Measurements from ENCODE around the gene DAPL1.

Gene DAPL1

DNA sequence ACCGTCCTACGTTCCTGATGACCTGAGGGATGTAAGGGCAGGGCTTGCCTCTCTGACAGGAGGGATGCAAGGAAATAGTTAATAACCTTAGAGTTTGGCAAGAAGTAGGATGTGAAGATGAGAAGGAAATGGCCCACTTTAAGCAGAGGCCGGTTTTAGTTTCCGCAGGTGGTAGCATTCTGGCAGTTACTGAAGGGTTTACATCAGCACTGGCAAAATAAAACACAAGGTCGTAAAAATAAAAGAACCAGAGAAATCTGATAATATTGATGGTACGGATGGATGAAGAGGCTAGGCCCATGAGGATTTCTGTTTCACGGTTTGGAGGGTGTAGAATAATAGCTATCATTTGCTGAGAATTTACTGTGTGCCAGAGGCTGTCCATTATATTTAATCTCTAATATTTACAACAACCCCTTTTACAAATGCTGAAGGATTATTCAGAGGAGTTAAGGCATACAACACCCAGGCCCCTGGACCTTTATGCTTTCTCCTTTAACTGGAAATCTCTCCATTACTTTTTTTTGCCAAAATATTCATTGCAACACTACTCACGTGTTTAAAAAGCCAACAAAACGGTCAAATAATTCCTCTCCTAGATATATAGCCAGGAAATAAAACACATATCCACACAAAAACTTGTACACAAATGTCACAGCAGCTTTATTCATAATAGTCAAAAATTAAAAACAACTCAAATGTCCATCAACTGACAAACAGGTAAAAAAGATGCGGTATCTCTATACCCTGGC lies 28.5 kb downstream of the DAPL1 start:
- H3K4me3 ChIP-seq (ENCODE audit: low read depth, low read length), result no peak overlapping the region
- no peaks in the 10 kb centered on the region for H3K27me3 ChIP-seq (ENCODE audit: control insufficient read depth, insufficient read depth, low read length)
- no peak overlapping the region for H3K27ac ChIP-seq (ENCODE audit: low read depth, low read length)
- no peaks in the 10 kb centered on the region for H3K36me3 ChIP-seq (ENCODE audit: control insufficient read depth, insufficient read depth, low read length)
- H3K4me1 ChIP-seq (ENCODE audit: control insufficient read depth, insufficient read depth, low read length), result peaks cover 4% of the 10 kb centered on the region; the same call in 1 of the 2 replicates
- H3K9me3 ChIP-seq (ENCODE audit: control insufficient read depth, insufficient read depth, low read depth, low read length), result no peaks in the 10 kb centered on the region
- H3K9ac ChIP-seq (ENCODE audit: low read length), result no peak overlapping the region

- Histone ChIP-seq H3K27me3 (ENCODE audit: control insufficient read depth, insufficient read depth, low read length) (no peaks in the 10 kb centered on the region), H3K9ac (ENCODE audit: low read length) (no peak overlapping the region), H3K9me3 (ENCODE audit: control insufficient read depth, insufficient read depth, low read depth, low read length) (no peaks in the 10 kb centered on the region), H3K4me1 (ENCODE audit: control insufficient read depth, insufficient read depth, low read length) (peaks cover 7% of the 10 kb centered on the region; the same call in 1 of the 2 replicates), H3K36me3 (ENCODE audit: control insufficient read depth, insufficient read depth, low read length) (no peaks in the 10 kb centered on the region), H3K27ac (ENCODE audit: low read depth, low read length) (no peak overlapping the region), H3K4me3 (ENCODE audit: low read depth, low read length) (no peak overlapping the region)
Measured at GRCh38 chr2:158825021-158825420, 29.9 kb downstream of the DAPL1 start.

DNA sequence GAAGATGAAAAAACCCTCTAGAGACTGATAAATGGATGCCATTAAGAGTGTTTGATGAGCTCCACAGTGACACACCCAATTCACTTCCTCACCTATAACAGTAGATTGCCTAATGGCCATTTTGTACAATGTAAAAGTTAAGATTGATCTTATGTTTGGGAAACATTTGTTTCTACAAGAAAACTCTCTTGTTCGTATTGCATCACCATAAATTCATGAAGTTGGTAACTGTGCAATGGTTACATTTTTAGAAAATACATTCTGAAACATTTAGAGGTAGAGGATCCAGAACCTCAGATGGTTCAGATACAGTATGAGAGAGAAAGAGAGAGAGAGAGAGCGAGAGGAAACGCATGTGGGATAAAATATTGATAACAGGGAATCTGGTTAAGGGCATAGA lies 31.8 kb downstream of the DAPL1 start:
- no peaks in the 10 kb centered on the region for H3K27me3 ChIP-seq (ENCODE audit: control insufficient read depth, insufficient read depth, low read length)

GRCh38 chr2:158828378-158829164 lies 33.5 kb downstream of the DAPL1 start:
- no peak overlapping the region for H3K9ac ChIP-seq (ENCODE audit: low read length)
- H3K9me3 ChIP-seq (ENCODE audit: control insufficient read depth, insufficient read depth, low read depth, low read length), result no peaks in the 10 kb centered on the region

More for the DNA sequence above, 31.8 kb downstream of the DAPL1 start:
- no peaks in the 10 kb centered on the region for H3K9me3 ChIP-seq (ENCODE audit: control insufficient read depth, insufficient read depth, low read depth, low read length)
- H3K4me1 ChIP-seq (ENCODE audit: control insufficient read depth, insufficient read depth, low read length), result peaks cover 7% of the 10 kb centered on the region; the same call in 1 of the 2 replicates
- no peaks in the 10 kb centered on the region for H3K36me3 ChIP-seq (ENCODE audit: control insufficient read depth, insufficient read depth, low read length)
- H3K27ac ChIP-seq (ENCODE audit: low read depth, low read length), result no peak overlapping the region
- H3K9ac ChIP-seq (ENCODE audit: low read length), result no peak overlapping the region
- no peak overlapping the region for H3K4me3 ChIP-seq (ENCODE audit: low read depth, low read length)

DNA sequence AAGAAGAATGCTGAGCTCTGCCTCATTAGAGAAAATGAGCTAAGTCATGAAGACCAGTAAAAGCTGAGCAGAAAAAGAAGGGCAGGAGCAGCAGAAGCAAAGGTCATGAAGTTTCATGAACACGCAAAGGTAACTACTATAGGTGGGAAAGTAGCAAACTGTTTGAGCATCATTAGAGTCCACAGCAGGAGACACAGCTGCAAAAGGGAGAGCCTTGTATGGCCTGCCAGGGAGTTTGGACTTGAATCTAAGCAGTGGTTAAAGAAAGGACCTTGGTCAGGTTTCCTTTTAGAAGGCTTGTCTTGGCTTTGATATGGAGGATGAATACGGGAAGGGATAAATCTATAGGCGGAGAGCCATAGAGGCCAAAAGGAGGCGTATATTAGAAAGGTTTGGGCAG lies 34.0 kb downstream of the DAPL1 start:
- Histone ChIP-seq H3K4me1 (ENCODE audit: control insufficient read depth, insufficient read depth, low read length) (peaks cover 7% of the 10 kb centered on the region; the same call in 1 of the 2 replicates), H3K9me3 (ENCODE audit: control insufficient read depth, insufficient read depth, low read depth, low read length) (no peaks in the 10 kb centered on the region), H3K4me3 (ENCODE audit: low read depth, low read length) (no peak overlapping the region), H3K36me3 (ENCODE audit: control insufficient read depth, insufficient read depth, low read length) (no peaks in the 10 kb centered on the region), H3K27me3 (ENCODE audit: control insufficient read depth, insufficient read depth, low read length) (no peaks in the 10 kb centered on the region), H3K9ac (ENCODE audit: low read length) (no peak overlapping the region), H3K27ac (ENCODE audit: low read depth, low read length) (no peak overlapping the region)

More at GRCh38 chr2:158828378-158829164, 33.5 kb downstream of the DAPL1 start:
- Histone ChIP-seq H3K36me3 (ENCODE audit: control insufficient read depth, insufficient read depth, low read length) (no peaks in the 10 kb centered on the region), H3K4me3 (ENCODE audit: low read depth, low read length) (no peak overlapping the region), H3K27ac (ENCODE audit: low read depth, low read length) (no peak overlapping the region), H3K27me3 (ENCODE audit: control insufficient read depth, insufficient read depth, low read length) (no peaks in the 10 kb centered on the region), H3K4me1 (ENCODE audit: control insufficient read depth, insufficient read depth, low read length) (peaks cover 7% of the 10 kb centered on the region; the same call in 1 of the 2 replicates)

DNA sequence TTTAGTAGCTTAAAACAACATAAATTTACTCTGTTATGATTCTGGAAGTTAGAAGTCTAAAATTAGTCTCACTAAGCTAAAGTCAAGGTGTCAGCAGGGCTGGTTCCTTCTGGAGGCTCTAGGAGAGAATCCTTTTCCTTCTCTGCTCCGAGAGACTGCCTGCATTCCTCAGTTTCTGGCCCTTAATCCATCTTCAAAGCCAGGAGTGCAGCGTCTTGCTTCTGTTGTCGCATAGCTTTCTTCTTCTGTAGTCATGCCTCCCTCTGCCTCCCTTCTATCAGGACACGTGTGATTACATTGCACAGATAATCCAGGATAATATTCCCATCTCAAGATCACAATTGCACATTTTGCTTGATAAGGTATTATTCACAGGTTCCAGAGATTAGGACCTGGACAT lies 35.1 kb downstream of the DAPL1 start:
- H3K36me3 ChIP-seq (ENCODE audit: control insufficient read depth, insufficient read depth, low read length), result no peaks in the 10 kb centered on the region
- no peak overlapping the region for H3K9ac ChIP-seq (ENCODE audit: low read length)
- no peak overlapping the region for H3K27ac ChIP-seq (ENCODE audit: low read depth, low read length)
- H3K27me3 ChIP-seq (ENCODE audit: control insufficient read depth, insufficient read depth, low read length), result no peaks in the 10 kb centered on the region
- H3K9me3 ChIP-seq (ENCODE audit: control insufficient read depth, insufficient read depth, low read depth, low read length), result no peaks in the 10 kb centered on the region
- no peak overlapping the region for H3K4me3 ChIP-seq (ENCODE audit: low read depth, low read length)
- peaks cover 7% of the 10 kb centered on the region; the same call in 1 of the 2 replicates for H3K4me1 ChIP-seq (ENCODE audit: control insufficient read depth, insufficient read depth, low read length)

DNA sequence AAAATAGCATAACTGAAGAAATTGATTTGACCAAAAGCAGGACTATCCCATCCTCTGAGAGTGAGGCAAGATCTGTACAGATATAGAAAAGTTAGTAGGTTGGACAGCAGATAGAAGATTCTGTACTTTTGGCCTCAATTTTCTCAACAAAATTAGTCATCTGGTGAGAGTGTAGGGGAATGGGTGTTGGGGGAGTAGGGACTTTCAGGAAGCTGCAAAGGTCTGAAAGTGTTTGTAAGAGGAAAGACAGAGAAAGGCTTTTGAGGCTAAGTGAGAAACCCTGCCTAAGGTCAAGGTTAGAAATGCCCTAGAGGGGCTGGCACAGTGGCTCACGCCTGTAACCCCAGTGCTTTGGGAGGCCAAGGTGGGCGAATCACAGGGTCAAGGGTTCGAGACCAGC lies 40.3 kb downstream of the DAPL1 start:
- H3K27me3 ChIP-seq (ENCODE audit: control insufficient read depth, insufficient read depth, low read length), result no peaks in the 10 kb centered on the region
- no peaks in the 10 kb centered on the region for H3K36me3 ChIP-seq (ENCODE audit: control insufficient read depth, insufficient read depth, low read length)
- no peak overlapping the region for H3K4me3 ChIP-seq (ENCODE audit: low read depth, low read length)
- no peak overlapping the region for H3K9ac ChIP-seq (ENCODE audit: low read length)
- H3K9me3 ChIP-seq (ENCODE audit: control insufficient read depth, insufficient read depth, low read depth, low read length), result no peaks in the 10 kb centered on the region
- H3K27ac ChIP-seq (ENCODE audit: low read depth, low read length), result no peak overlapping the region
- H3K4me1 ChIP-seq (ENCODE audit: control insufficient read depth, insufficient read depth, low read length), result no peaks in the 10 kb centered on the region

GRCh38 chr2:158837645-158838044 lies 42.5 kb downstream of the DAPL1 start:
- Histone ChIP-seq H3K27ac (ENCODE audit: low read depth, low read length) (no peak overlapping the region), H3K9ac (ENCODE audit: low read length) (no peak overlapping the region), H3K27me3 (ENCODE audit: control insufficient read depth, insufficient read depth, low read length) (no peaks in the 10 kb centered on the region), H3K4me3 (ENCODE audit: low read depth, low read length) (no peak overlapping the region), H3K36me3 (ENCODE audit: control insufficient read depth, insufficient read depth, low read length) (no peaks in the 10 kb centered on the region), H3K9me3 (ENCODE audit: control insufficient read depth, insufficient read depth, low read depth, low read length) (no peaks in the 10 kb centered on the region), H3K4me1 (ENCODE audit: control insufficient read depth, insufficient read depth, low read length) (no peaks in the 10 kb centered on the region)

- H3K4me1 ChIP-seq (ENCODE audit: control insufficient read depth, insufficient read depth, low read length), result peaks cover 10% of the 10 kb centered on the region
- H3K27ac ChIP-seq (ENCODE audit: low read depth, low read length), result no peak overlapping the region
- H3K4me3 ChIP-seq (ENCODE audit: low read depth, low read length), result no peak overlapping the region
- no peaks in the 10 kb centered on the region for H3K36me3 ChIP-seq (ENCODE audit: control insufficient read depth, insufficient read depth, low read length)
- H3K27me3 ChIP-seq (ENCODE audit: control insufficient read depth, insufficient read depth, low read length), result no peaks in the 10 kb centered on the region
- H3K9me3 ChIP-seq (ENCODE audit: control insufficient read depth, insufficient read depth, low read depth, low read length), result no peaks in the 10 kb centered on the region
- H3K9ac ChIP-seq (ENCODE audit: low read length), result no peak overlapping the region
Measured at GRCh38 chr2:158841850-158842249, 46.7 kb downstream of the DAPL1 start.

GRCh38 chr2:158845444-158845843 lies 50.3 kb downstream of the DAPL1 start:
- H3K9ac ChIP-seq (ENCODE audit: low read length), result no peak overlapping the region
- no peaks in the 10 kb centered on the region for H3K36me3 ChIP-seq (ENCODE audit: control insufficient read depth, insufficient read depth, low read length)
- no peaks in the 10 kb centered on the region for H3K9me3 ChIP-seq (ENCODE audit: control insufficient read depth, insufficient read depth, low read depth, low read length)
- no peak overlapping the region for H3K4me3 ChIP-seq (ENCODE audit: low read depth, low read length)
- no peak overlapping the region for H3K27ac ChIP-seq (ENCODE audit: low read depth, low read length)
- peaks cover 10% of the 10 kb centered on the region for H3K4me1 ChIP-seq (ENCODE audit: control insufficient read depth, insufficient read depth, low read length)
- H3K27me3 ChIP-seq (ENCODE audit: control insufficient read depth, insufficient read depth, low read length), result no peaks in the 10 kb centered on the region

DNA sequence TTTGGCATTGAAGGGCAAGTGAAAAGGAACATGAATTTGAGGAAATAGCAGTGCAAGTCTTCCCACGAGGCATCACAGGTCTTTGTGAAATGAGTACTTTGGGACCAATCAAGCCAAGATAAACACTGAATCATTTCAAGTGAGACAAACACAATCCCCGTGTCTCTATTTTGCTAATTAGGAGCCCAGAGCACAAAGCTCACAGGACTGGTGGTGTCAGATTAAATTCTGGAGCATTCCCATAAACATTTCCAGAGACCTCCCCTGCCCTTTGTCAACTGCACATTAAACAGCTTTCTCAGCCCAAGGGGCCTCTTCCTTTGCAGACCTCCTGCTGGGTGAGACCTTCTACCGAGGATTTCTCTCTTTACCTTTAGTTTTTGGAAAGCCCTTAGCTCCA lies 50.7 kb downstream of the DAPL1 start:
- Histone ChIP-seq H3K9me3 (ENCODE audit: control insufficient read depth, insufficient read depth, low read depth, low read length) (no peaks in the 10 kb centered on the region), H3K9ac (ENCODE audit: low read length) (no peak overlapping the region), H3K27me3 (ENCODE audit: control insufficient read depth, insufficient read depth, low read length) (no peaks in the 10 kb centered on the region), H3K36me3 (ENCODE audit: control insufficient read depth, insufficient read depth, low read length) (no peaks in the 10 kb centered on the region), H3K4me3 (ENCODE audit: low read depth, low read length) (no peak overlapping the region), H3K27ac (ENCODE audit: low read depth, low read length) (no peak overlapping the region), H3K4me1 (ENCODE audit: control insufficient read depth, insufficient read depth, low read length) (peaks cover 10% of the 10 kb centered on the region)
